K562 (cell line): ENCODE data around the gene CLDN2. TPM values are rescaled to one million over a fixed set of nuclear protein-coding genes. Genes with fewer than 3 reads are reported as not detected.

Source experiments
- ATAC-seq: fragments of 200-7000 bp; cut with Tn5 transposase; 3 replicates; pipeline ENCODE4 v1.9.1; 2020; ENCODE audit warnings: moderate library complexity
- BruUV-seq: library from RNA; stranded (reverse); fragments of 400-500 nt; replicated peaks from 2 replicates; lab custom pipeline; 2021; lab: Mats Ljungman, UMichigan
- CTCF ChIA-PET: fragments of 300-600 bp; formaldehyde crosslinking; extraction: SDS; loops from one replicate; lab custom pipeline; 2021; ENCODE audit warnings: low intra/inter-chr PET ratio; lab: Yijun Ruan, JAX
- POLR2A ChIA-PET: fragments of 300-600, 350-650 bp; sonication (Branson Sonifier 250); formaldehyde crosslinking; extraction: SDS; loops from one replicate; lab custom pipeline; 2021; ENCODE audit warnings: antibody characterized with exemption, inconsistent platforms; lab: Yijun Ruan, JAX
- DNase-seq, 4 experiments: peaks; one replicate each; pipeline versions ENCODE4 v3.0.0 to v3.0.0-alpha.2; 2011 to 2018; ENCODE audit warnings: low spot score in 3 of 4, mixed read lengths in 3 of 4; ENCODE audit errors: extremely low read depth in 1 of 4
- FAIRE-seq: peaks from 2 replicates; lab custom pipeline; 2011; peaks lifted over from hg19 to GRCh38; lab: Jason Lieb, UNC
- H2AFZ ChIP-seq: 2 replicates; pipeline ENCODE4 v1.6.0; 2011; ENCODE audit warnings: low read depth, low read length, control low read depth, inconsistent platforms
- H3K27ac ChIP-seq: fragments of 200-600 bp; 3 replicates; pipeline ENCODE4 v1.8.0; 2011; ENCODE audit warnings: low read depth, mild to moderate bottlenecking, control low read depth, inconsistent platforms, low read length, moderate library complexity, mixed read lengths; ENCODE audit errors: extremely low read depth
- H3K27me3 ChIP-seq, 2 experiments: fragments of 300-600 bp in 1 of 2; 2 replicates in 1 of 2; 3 replicates in 1 of 2; pipeline versions ENCODE4 v1.6.0 to v1.8.0; 2011; ENCODE audit warnings: inconsistent platforms in 2 of 2, low read length in 2 of 2, mild to moderate bottlenecking in 1 of 2, mixed read lengths in 1 of 2, moderate library complexity in 1 of 2; ENCODE audit not compliant: control insufficient read depth in 2 of 2, insufficient read depth in 2 of 2
- H3K36me3 ChIP-seq: fragments of 300-600 bp; 3 replicates; pipeline ENCODE4 v1.8.0; 2011; ENCODE audit warnings: mild to moderate bottlenecking, low read length, inconsistent platforms; ENCODE audit not compliant: control insufficient read depth, insufficient read depth
- H3K4me1 ChIP-seq, 2 experiments: fragments of 200-600 bp in 1 of 2; replicated peaks in 1 of 2; 2 replicates in 1 of 2; 3 replicates in 1 of 2; pipeline versions ENCODE4 v1.5.1 to v1.8.0; 2011; ENCODE audit warnings: inconsistent platforms in 2 of 2, low read length in 2 of 2, mild to moderate bottlenecking in 1 of 2, mixed read lengths in 1 of 2, moderate library complexity in 1 of 2; ENCODE audit not compliant: control insufficient read depth in 2 of 2, insufficient read depth in 2 of 2
- H3K4me2 ChIP-seq: 2 replicates; pipeline ENCODE4 v1.6.1; 2011; ENCODE audit warnings: low read length, control low read depth, inconsistent platforms, mixed read lengths; ENCODE audit not compliant: insufficient read depth
- H3K4me3 ChIP-seq: fragments of 200-600 bp; sonication (generic), shearing (Covaris generic); 2 replicates; pipeline ENCODE4 v1.5.1; 2016; ENCODE audit warnings: control low read depth, inconsistent platforms
- H3K79me2 ChIP-seq: fragments of 200-600 bp; 3 replicates; pipeline ENCODE4 v1.8.0; 2011; ENCODE audit warnings: low read length, inconsistent platforms; ENCODE audit not compliant: control insufficient read depth, insufficient read depth
- H3K9ac ChIP-seq, 2 experiments: 2 replicates each; pipeline versions ENCODE4 v1.6.0 to v1.6.1; 2011; ENCODE audit warnings: low read depth in 2 of 2, low read length in 2 of 2, control low read depth in 1 of 2, inconsistent platforms in 1 of 2, mild to moderate bottlenecking in 1 of 2, mixed read lengths in 1 of 2; ENCODE audit not compliant: insufficient read depth in 1 of 2
- H3K9me1 ChIP-seq: one replicate; pipeline ENCODE4 v1.6.0; 2011; ENCODE audit warnings: inconsistent platforms, mild to moderate bottlenecking, low read length, moderate library complexity; ENCODE audit not compliant: control insufficient read depth, insufficient read depth
- H3K9me3 ChIP-seq: replicated peaks from 2 replicates; pipeline ENCODE4 v1.5.1; 2011; ENCODE audit warnings: low read depth, low read length, inconsistent platforms; ENCODE audit not compliant: control insufficient read depth, insufficient read depth
- H4K20me1 ChIP-seq: replicated peaks from 2 replicates; pipeline ENCODE4 v1.6.1; 2011; ENCODE audit warnings: low read length, inconsistent platforms, mixed read lengths; ENCODE audit not compliant: control insufficient read depth, insufficient read depth
- FOXP1 ChIP-seq: sonication (generic); formaldehyde crosslinking; IDR thresholded peaks from 2 replicates; pipeline ENCODE4 v1.8.0; 2022; ENCODE audit warnings: mild to moderate bottlenecking, missing genetic modification reagents
- MTA2 ChIP-seq: fragments of 450-650 bp; IDR thresholded peaks from 2 replicates; pipeline ENCODE4 v1.6.1; 2016; ENCODE audit warnings: low read depth
- MYNN ChIP-seq, 2 experiments: sonication (generic); formaldehyde crosslinking in 1 of 2; IDR thresholded peaks; 2 replicates each; pipeline versions ENCODE4 v1.5.0 to v1.6.1; 2016 to 2020; ENCODE audit warnings: antibody characterized with exemption in 1 of 2, missing genetic modification reagents in 1 of 2
- NEUROD1 ChIP-seq: fragments of 150-350 bp; IDR thresholded peaks from 2 replicates; pipeline ENCODE4 v1.6.1; 2014; ENCODE audit warnings: borderline replicate concordance, low read length, low read depth; ENCODE audit not compliant: partially characterized antibody
- NR2C1 ChIP-seq, 2 experiments: fragments of 450-650 bp; IDR thresholded peaks; 2 replicates each; pipeline ENCODE4 v1.6.1; 2017; ENCODE audit warnings: mild to moderate bottlenecking in 2 of 2, antibody characterized with exemption in 1 of 2, inconsistent platforms in 1 of 2, missing compliant biosample characterization in 1 of 2, missing genetic modification characterization in 1 of 2
- RBM25 ChIP-seq: fragments of 200-400 bp; formaldehyde crosslinking; IDR thresholded peaks from 2 replicates; pipeline ENCODE4 v1.6.1; 2018; ENCODE audit warnings: low read length, low read depth, moderate library complexity; ENCODE audit not compliant: severe bottlenecking
- SIX5 ChIP-seq, 2 experiments: IDR thresholded peaks; 2 replicates each; pipeline ENCODE4 v1.6.1; 2011; ENCODE audit warnings: low read length in 2 of 2, borderline replicate concordance in 1 of 2, low read depth in 1 of 2, mild to moderate bottlenecking in 1 of 2, moderate library complexity in 1 of 2; ENCODE audit not compliant: insufficient read depth in 1 of 2
- SMARCE1 ChIP-seq: fragments of 450-650 bp; IDR thresholded peaks from 2 replicates; pipeline ENCODE4 v1.7.1; 2016; ENCODE audit warnings: mild to moderate bottlenecking
- TEAD1 ChIP-seq, 2 experiments: fragments of 450-650 bp in 1 of 2; sonication (generic) in 1 of 2; formaldehyde crosslinking; IDR thresholded peaks; 2 replicates each; pipeline versions ENCODE4 v1.4.0 to v1.8.0; 2020 to 2022; ENCODE audit warnings: mild to moderate bottlenecking in 2 of 2, missing genetic modification reagents in 1 of 2
- THRB ChIP-seq: fragments of 450-650 bp; formaldehyde crosslinking; conservative IDR thresholded peaks from 2 replicates; pipeline ENCODE4 v1.4.0; 2022; ENCODE audit warnings: mild to moderate bottlenecking, missing genetic modification characterization
- ZFP91 ChIP-seq: sonication (generic); formaldehyde crosslinking; IDR thresholded peaks from 2 replicates; pipeline ENCODE4 v1.8.0; 2022; ENCODE audit warnings: mild to moderate bottlenecking, missing genetic modification reagents
- ZNF444 ChIP-seq: fragments of 250-450 bp; sonication (Bioruptor Pico); IDR thresholded peaks from 2 replicates; pipeline ENCODE4 v1.4.0; 2020; ENCODE audit warnings: mild to moderate bottlenecking, moderate library complexity
- ZNF449 ChIP-seq: fragments of 250-450 bp; sonication (Bioruptor Pico); IDR thresholded peaks from 2 replicates; pipeline ENCODE4 v1.8.0; 2022; ENCODE audit warnings: moderate library complexity, mild to moderate bottlenecking, inconsistent platforms
- ZNF551 ChIP-seq: fragments of 250-450 bp; sonication (Bioruptor Pico); IDR thresholded peaks from 2 replicates; pipeline ENCODE4 v1.5.0; 2021; ENCODE audit warnings: mild to moderate bottlenecking, moderate library complexity
- ZNF740 ChIP-seq, 3 experiments: fragments of 200-800 bp in 1 of 3; sonication (Bioruptor generic) in 1 of 3; sonication (generic) in 1 of 3; formaldehyde crosslinking in 1 of 3; IDR thresholded peaks; 2 replicates each; pipeline versions ENCODE4 v1.6.1 to v1.8.0; 2016 to 2022; ENCODE audit warnings: mild to moderate bottlenecking in 2 of 3, missing compliant biosample characterization in 2 of 3, missing genetic modification characterization in 2 of 3, missing genetic modification reagents in 1 of 3
- WGBS: fragments of 100-300 bp; shearing (Covaris generic); methylation state at CpG from one replicate; pipeline ENCODE4 v1.1.6; 2016; ENCODE audit warnings: low coverage, mixed read lengths; ENCODE audit not compliant: insufficient coverage; ENCODE audit errors: missing lambda C conversion rate; 5-methylcytosine and 5-hydroxymethylcytosine counted together
- in situ Hi-C: fragments of 300-500 bp; cut with MboI; formaldehyde crosslinking; loops from 4 replicates; pipeline ENCODE4 v1.15.0; 2018; ENCODE audit warnings: inconsistent platforms, mixed read lengths
- intact Hi-C: fragments of 100-400 bp; cut with micrococcal nuclease; formaldehyde crosslinking; loops from 2 replicates; pipeline ENCODE4 v1.14.2; 2022
- polyA plus RNA-seq, 8 experiments: library from polyadenylated mRNA; depleted of rRNA in 4 of 8; stranded (reverse) in 5 of 8; unstranded in 3 of 8; fragments of >200 nt; fragmentation: Nextera tagmentation in 2 of 8; fragmentation: Illumina TruSeq in 1 of 8; extraction: Ambion mirVana in 2 of 8; extraction: Trizol in 1 of 8; gene quantifications; 2 replicates each; pipeline versions ENCODE4 v1.2.1 to v1.2.3, GENCODE V29; 2011 to 2014; ENCODE audit warnings: inconsistent platforms in 1 of 8, missing spikeins in 1 of 8
- total RNA-seq, 7 experiments: library from RNA; depleted of rRNA in 6 of 7; stranded (reverse); fragments of >200 nt in 6 of 7; fragmentation: Illumina TruSeq in 2 of 7; extraction: Trizol in 2 of 7; gene quantifications; 2 replicates each; pipeline versions ENCODE4 v1.2.1 to v1.2.3, GENCODE V29; 2011 to 2021; ENCODE audit warnings: low replicate concordance in 1 of 7

Gene CLDN2
- total and polyA plus RNA-seq, 9 of the 15 experiments (the other 6 are each of a cell fraction or from before 2014, with no cell fraction given): not detected

GRCh38 chrX:106932492-106932923 is 12.3 kb downstream of the CLDN2 start:
- peaks cover 0 to 7% of the 10 kb centered on the region in 2 experiments; a peak in 1 of 5 replicates for H3K27me3 ChIP-seq
- DNase-seq: no peak
- no peak for FAIRE-seq
- BruUV-seq: no TSS peak
- H3K36me3 ChIP-seq: no peaks in the 10 kb centered on the region
- no peak overlapping the region for H2AFZ ChIP-seq
- ChIA-PET CTCF (no interaction called here), POLR2A (no interaction called here)
- no peak overlapping the region for H3K9ac ChIP-seq
- no peak overlapping the region for H3K27ac ChIP-seq
- no peaks in the 10 kb centered on the region for H4K20me1 ChIP-seq
- no peaks in the 10 kb centered on the region for H3K9me3 ChIP-seq
- no peaks in the 10 kb centered on the region; a peak in 2 of 5 replicates for H3K4me1 ChIP-seq
- in situ Hi-C loops (no loop called here), intact Hi-C loops (no loop called here)
- no peak overlapping the region for H3K4me3 ChIP-seq
- H3K4me2 ChIP-seq: no peak overlapping the region
- no peaks in the 10 kb centered on the region for H3K9me1 ChIP-seq
- no peak for ATAC-seq
- no peak for TF ChIP-seq NR2C1 (IDR thresholded peaks at IDR 0.05)
- no peak for TF ChIP-seq NR2C1 (tag; IDR thresholded peaks at IDR 0.05)
- TF ChIP-seq SMARCE1: no peak
- no peak for TF ChIP-seq THRB
- no peak for TF ChIP-seq NEUROD1
- no peak for TF ChIP-seq ZNF449 (CRISPR knock-in tag)
- no peak for TF ChIP-seq ZNF551 (CRISPR knock-in tag)
- no peak for TF ChIP-seq FOXP1
- no peak for TF ChIP-seq ZNF444 (CRISPR knock-in tag)
- no peak for TF ChIP-seq MYNN (IDR thresholded peaks at IDR 0.05)
- no peak for TF ChIP-seq MYNN (CRISPR knock-in tag; IDR thresholded peaks at IDR 0.05)
- no peak for TF ChIP-seq ZFP91 (CRISPR knock-in tag)
- TF ChIP-seq RBM25: no peak
- no peak for TF ChIP-seq ZNF740 (CRISPR knock-in tag; IDR thresholded peaks at IDR 0.05)
- no peak for TF ChIP-seq ZNF740 (tag; IDR thresholded peaks at IDR 0.05)
- TF ChIP-seq MTA2: no peak
- no peak for TF ChIP-seq TEAD1 (CRISPR knock-in tag; IDR thresholded peaks at IDR 0.05)
- TF ChIP-seq SIX5 (IDR thresholded peaks at IDR 0.05; ENCODE audit: borderline replicate concordance in 1 of 2, insufficient read depth in 1 of 2, low read depth in 1 of 2, low read length in 2 of 2): no peak
- 0% methylated on average over 4 of the region's 4 CpGs for WGBS
- no peaks in the 10 kb centered on the region for H3K79me2 ChIP-seq
